Epithelial cell of proximal tubule (primary cell): ENCODE measurements around the gene PIPOX. TPM values are rescaled to one million over a fixed set of nuclear protein-coding genes. Genes with fewer than 3 reads are reported as not detected.

Experiments
- DNase-seq: peaks from one replicate; pipeline ENCODE4 v3.0.0-alpha.2; 2011; ENCODE audit warnings: low read depth
- H3K4me3 ChIP-seq: 2 replicates; pipeline ENCODE4 v1.5.1; 2011; ENCODE audit warnings: low read depth, mild to moderate bottlenecking, low read length
- CTCF ChIP-seq: conservative IDR thresholded peaks from 2 replicates; pipeline ENCODE4 v1.5.1; 2012; ENCODE audit warnings: low read depth, mild to moderate bottlenecking, low read length
- total RNA-seq: library from RNA; depleted of rRNA; stranded (reverse); fragments of >200 nt; gene quantifications from 2 replicates; pipeline ENCODE4 v1.2.3, GENCODE V29; 2015

Gene PIPOX
- total RNA-seq, 1 donor from 2014 or later = 0.35 TPM

- TF ChIP-seq CTCF = no peak
- DNase-seq = no peak
- H3K4me3 ChIP-seq = no peak overlapping the region
Observed at GRCh38 chr17:29032013-29032856, 10.7 kb upstream of the PIPOX start.

GRCh38 chr17:29032857-29033197 lies 10.1 kb upstream of the PIPOX start:
- no peak for TF ChIP-seq CTCF
- H3K4me3 ChIP-seq = no peak overlapping the region
- DNase-seq = no peak

GRCh38 chr17:29034510-29034909 lies 8.4 kb upstream of the PIPOX start:
- no peak overlapping the region for H3K4me3 ChIP-seq

GRCh38 chr17:29036584-29036983 lies 6.4 kb upstream of the PIPOX start:
- H3K4me3 ChIP-seq = no peak overlapping the region
- no peak for TF ChIP-seq CTCF
- no peak for DNase-seq

More at GRCh38 chr17:29034510-29034909, 8.4 kb upstream of the PIPOX start:
- TF ChIP-seq CTCF = no peak
- no peak for DNase-seq

GRCh38 chr17:29037739-29038084 lies 5.2 kb upstream of the PIPOX start:
- DNase-seq = no peak
- no peak overlapping the region for H3K4me3 ChIP-seq
- TF ChIP-seq CTCF = no peak

- no peak for TF ChIP-seq CTCF
- no peak overlapping the region for H3K4me3 ChIP-seq
- DNase-seq = no peak
Observed at GRCh38 chr17:29038085-29038795, 4.7 kb upstream of the PIPOX start.
